ENCODE data around the gene CABLES1. TPM values are rescaled to one million over a fixed set of nuclear protein-coding genes. Genes with fewer than 3 reads are reported as not detected.

Gene CABLES1
- polyA plus RNA-seq, 1 of the 3 experiments (the other 2 are of a cell fraction): 2.2 TPM

GRCh38 chr18:23277399-23277798 lies 142.1 kb downstream of the CABLES1 start:
- ChIA-PET CTCF (no interaction called here), POLR2A (no interaction called here)
- peaks cover 8 to 12% of the 10 kb centered on the region in 2 experiments; a peak in 2 of 4 replicates for H3K4me1 ChIP-seq (ENCODE audit: control insufficient read depth in 1 of 2, insufficient read depth in 2 of 2, low read depth in 1 of 2, low read length in 1 of 2)
- no peak overlapping the region for H3K4me3 ChIP-seq (ENCODE audit: low read depth in 2 of 2, low read length in 1 of 2)
- H3K9me3 ChIP-seq: no peaks in the 10 kb centered on the region
- H3F3A ChIP-seq (replicated peaks; ENCODE audit: insufficient read depth): peaks cover 3% of the 10 kb centered on the region
- no peak for TF ChIP-seq MAX (IDR thresholded peaks at IDR 0.05; ENCODE audit: low read depth)
- TF ChIP-seq GATA2 (CRISPR knock-in tag; IDR thresholded peaks at IDR 0.05): no peak
- TF ChIP-seq RCOR1 (IDR thresholded peaks at IDR 0.05; ENCODE audit: low read length): no peak
- TF ChIP-seq FOXJ3 (CRISPR knock-in tag; IDR thresholded peaks at IDR 0.05): no peak
- TF ChIP-seq EZH2phosphoT487 (IDR thresholded peaks at IDR 0.05; ENCODE audit: borderline replicate concordance, low read depth): no peak
- TF ChIP-seq GABPA (IDR thresholded peaks at IDR 0.05; ENCODE audit: low read depth): no peak
- no peak for TF ChIP-seq USF2 (IDR thresholded peaks at IDR 0.05; ENCODE audit: borderline replicate concordance, low read depth, low read length)
- TF ChIP-seq NFIC (IDR thresholded peaks at IDR 0.05; ENCODE audit: borderline replicate concordance): no peak
- TF ChIP-seq TCF12 (IDR thresholded peaks at IDR 0.05): no peak
- no peak for TF ChIP-seq FOXM1 (IDR thresholded peaks at IDR 0.05; ENCODE audit: low read depth)
- no peak for TF ChIP-seq RXRA (IDR thresholded peaks at IDR 0.05; ENCODE audit: borderline replicate concordance, low read depth)
- TF ChIP-seq CHD2 (IDR thresholded peaks at IDR 0.05; ENCODE audit: low read length, partially characterized antibody): no peak
- no peak for TF ChIP-seq USF1 (IDR thresholded peaks at IDR 0.05; ENCODE audit: borderline replicate concordance, low read depth)
- no peak for TF ChIP-seq YY1 (IDR thresholded peaks at IDR 0.05; ENCODE audit: low read depth)
- TF ChIP-seq SIN3A (IDR thresholded peaks at IDR 0.05; ENCODE audit: borderline replicate concordance, low read depth, low read length): no peak
- TF ChIP-seq SMC3 (IDR thresholded peaks at IDR 0.05; ENCODE audit: low read depth, low read length): no peak
- no peak for TF ChIP-seq ELF1 (IDR thresholded peaks at IDR 0.05)
- TF ChIP-seq TEAD4 (IDR thresholded peaks at IDR 0.05; ENCODE audit: borderline replicate concordance, insufficient read depth): no peak
- TF ChIP-seq EP300 (IDR thresholded peaks at IDR 0.05; ENCODE audit: borderline replicate concordance in 1 of 2, low read depth in 1 of 2, low read length in 1 of 2): no peak
- no peak for TF ChIP-seq CTCF (IDR thresholded peaks at IDR 0.05)
- H4K20me1 ChIP-seq (ENCODE audit: insufficient read depth): no peaks in the 10 kb centered on the region
- H3K36me3 ChIP-seq (replicated peaks in 1 of 2; ENCODE audit: control insufficient read depth in 1 of 2, insufficient read depth in 2 of 2, low read length in 1 of 2): no peaks in the 10 kb centered on the region
- H3K79me2 ChIP-seq (ENCODE audit: insufficient read depth): no peaks in the 10 kb centered on the region
- H3K9ac ChIP-seq: no peak overlapping the region
- H3K27ac ChIP-seq (ENCODE audit: low read depth in 2 of 2, low read length in 1 of 2): no peak overlapping the region
- no peak overlapping the region for H3K4me2 ChIP-seq
- H3K9me2 ChIP-seq: no peaks in the 10 kb centered on the region
- H2AFZ ChIP-seq (ENCODE audit: low read depth): no peak overlapping the region
- no peak for DNase-seq
- no peaks in the 10 kb centered on the region for H3K27me3 ChIP-seq (ENCODE audit: insufficient read depth)
